CD4-positive, alpha-beta T cell (primary cell): ENCODE measurements around the gene GMNN. TPM values are rescaled to one million over a fixed set of nuclear protein-coding genes. Genes with fewer than 3 reads are reported as not detected.

Experiments
- ATAC-seq: fragments of 200-7000 bp; cut with Tn5 transposase; one replicate; pipeline ENCODE4 v1.10.0; 2022; ENCODE audit warnings: mild to moderate bottlenecking; ENCODE audit not compliant: poor library complexity
- CTCF ChIA-PET: fragments of 350-600 bp; sonication (Branson Sonifier 250); formaldehyde crosslinking; loops from one replicate; lab custom pipeline; 2021; ENCODE audit warnings: antibody characterized with exemption, inconsistent platforms; lab: Charles Lee
- POLR2A ChIA-PET: fragments of 350-600 bp; sonication (Branson Sonifier 250); formaldehyde crosslinking; loops from one replicate; lab custom pipeline; 2021; ENCODE audit warnings: antibody characterized with exemption, inconsistent platforms; lab: Charles Lee
- DNase-seq, 14 experiments: peaks; one replicate each; pipeline ENCODE4 v3.0.0-alpha.2; 2013 to 2020; ENCODE audit warnings: mixed read lengths in 2 of 14
- H3K27ac ChIP-seq, 2 donors: one replicate each; pipeline versions ENCODE4 v1.5.1 to v1.7.0; 2013; ENCODE audit warnings: low read length in 2 of 2, low read depth in 1 of 2, mild to moderate bottlenecking in 1 of 2
- H3K27me3 ChIP-seq, 2 experiments: 1 replicate in 1 of 2; 2 replicates in 1 of 2; pipeline versions ENCODE4 v1.6.1 to v1.7.0; 2013; ENCODE audit warnings: low read length in 2 of 2, control low read depth in 1 of 2, mild to moderate bottlenecking in 1 of 2, moderate library complexity in 1 of 2; ENCODE audit not compliant: insufficient read depth in 2 of 2, control insufficient read depth in 1 of 2
- H3K36me3 ChIP-seq: one replicate; pipeline ENCODE4 v1.6.1; 2013; ENCODE audit warnings: low read length, control low read depth; ENCODE audit not compliant: insufficient read depth
- H3K4me1 ChIP-seq: one replicate; pipeline ENCODE4 v1.6.1; 2013; ENCODE audit warnings: low read length, control low read depth; ENCODE audit not compliant: insufficient read depth
- H3K4me3 ChIP-seq: one replicate; pipeline ENCODE4 v1.5.1; 2013; ENCODE audit warnings: mild to moderate bottlenecking, low read length, moderate library complexity
- H3K9me3 ChIP-seq, 2 experiments: 1 replicate in 1 of 2; 2 replicates in 1 of 2; pipeline versions ENCODE4 v1.6.1 to v1.7.0; 2013; ENCODE audit warnings: low read length in 2 of 2, mild to moderate bottlenecking in 2 of 2, control low read depth in 1 of 2, moderate library complexity in 1 of 2; ENCODE audit not compliant: control insufficient read depth in 1 of 2, insufficient read depth in 1 of 2
- H3K27ac Mint-ChIP-seq: one replicate; pipeline ENCODE4 v1.8.0; 2020; ENCODE audit warnings: mixed read lengths
- H3K27me3 Mint-ChIP-seq: one replicate; pipeline ENCODE4 v1.8.0; 2021; ENCODE audit warnings: mixed read lengths
- H3K36me3 Mint-ChIP-seq: one replicate; pipeline ENCODE4 v1.8.0; 2021; ENCODE audit warnings: low read depth, mixed read lengths
- H3K4me1 Mint-ChIP-seq: one replicate; pipeline ENCODE4 v1.8.0; 2021; ENCODE audit warnings: low read depth, mixed read lengths
- H3K4me3 Mint-ChIP-seq: one replicate; pipeline ENCODE4 v1.8.0; 2020; ENCODE audit warnings: mild to moderate bottlenecking, mixed read lengths
- H3K9me3 Mint-ChIP-seq: one replicate; pipeline ENCODE4 v1.8.0; 2020; ENCODE audit warnings: mixed read lengths
- CTCF ChIP-seq: fragments of 200-600 bp; IDR thresholded peaks from one replicate; pipeline ENCODE4 v1.8.0; 2022; ENCODE audit warnings: antibody characterized with exemption, mild to moderate bottlenecking
- intact Hi-C, 2 experiments: fragments of 100-400 bp; cut with DNase I in 1 of 2; cut with micrococcal nuclease in 1 of 2; formaldehyde crosslinking; loops; one replicate each; pipeline versions ENCODE4 v1.15.1 to v1.9.0; 2023 to 2025; cut with DNase I, micrococcal nuclease
- total RNA-seq, 174 experiments: library from RNA in 2 of 174; stranded (reverse) in 2 of 174; gene quantifications; one replicate each; pipeline ENCODE4 v1.2.3 and lab custom pipeline; 2021 to 2026

Gene GMNN
- total RNA-seq, 2 experiments from 2014 or later, result 10.1 to 10.5 TPM

- CTCF ChIA-PET, result interaction anchor here (0.5 to 1.4 kb wide), 3 partner anchors 11 to 251 kb away, joined by 3 read pairs; no protein-coding TSS in a partner anchor
Measured at GRCh38 chr6:24797596-24798216, 23.0 kb downstream of the GMNN start.

GRCh38 chr6:24798740-24799540 lies 24.2 kb downstream of the GMNN start, which contains the start of gene ARMH2:
TSS of gene ARMH2 (minus strand) at chr6:24798917. CDS start at chr6:24798857, 60 bp downstream.
- ChIA-PET CTCF (interaction anchor here (0.7 to 1.2 kb wide), 2 partner anchors 19 to 95 kb away, joined by 3 read pairs; no protein-coding TSS in a partner anchor), POLR2A (interaction anchor here (0.8 to 2.1 kb wide), 3 partner anchors 12 to 51 kb away, joined by 3 to 13 read pairs (median 3); partner anchors contain the start of gene GMNN)
- Histone ChIP-seq H3K4me3 (no peak within 1 kb of the TSS), H3K27ac (no peak within 1 kb of the TSS), H3K36me3 (peaks cover 27% of the 10 kb centered on the region), H3K4me1 (no peaks in the 10 kb centered on the region), H3K9me3 (no peaks in the 10 kb centered on the region), H3K27me3 (no peaks in the 10 kb centered on the region)
- peaks cover 33% of the 10 kb centered on the region for H3K36me3 Mint-ChIP-seq
- TF ChIP-seq CTCF, result no peak
- H3K4me3 Mint-ChIP-seq, result no peak within 1 kb of the TSS
- intact Hi-C loops, result no loop called here
- H3K27ac Mint-ChIP-seq, result peak within 1 kb of the TSS; percentile 67
- no peaks in the 10 kb centered on the region for H3K9me3 Mint-ChIP-seq
- peaks cover 11% of the 10 kb centered on the region for H3K4me1 Mint-ChIP-seq
- DNase-seq, result no peak
- ATAC-seq, result no peak
- H3K27me3 Mint-ChIP-seq, result no peaks in the 10 kb centered on the region

More at GRCh38 chr6:24797596-24798216, 23.0 kb downstream of the GMNN start:
- Mint-ChIP-seq H3K27me3 (no peaks in the 10 kb centered on the region), H3K9me3 (no peaks in the 10 kb centered on the region), H3K4me1 (peaks cover 11% of the 10 kb centered on the region), H3K36me3 (peaks cover 21% of the 10 kb centered on the region), H3K4me3 (no peak overlapping the region), H3K27ac (peak overlapping the region; percentile 30)
- Histone ChIP-seq H3K9me3 (no peaks in the 10 kb centered on the region), H3K27me3 (no peaks in the 10 kb centered on the region), H3K27ac (no peak overlapping the region), H3K36me3 (peaks cover 15% of the 10 kb centered on the region), H3K4me1 (no peaks in the 10 kb centered on the region), H3K4me3 (no peak overlapping the region)
- intact Hi-C loops, result no loop called here
- no peak for DNase-seq
- TF ChIP-seq CTCF, result no peak
- POLR2A ChIA-PET, result interaction anchor here (0.6 to 2.1 kb wide), 4 partner anchors 13 to 76 kb away, joined by 3 to 13 read pairs (median 4); partner anchors contain the start of gene GMNN
- no peak for ATAC-seq

GRCh38 chr6:24799541-24799915 lies 24.8 kb downstream of the GMNN start:
- no peaks in the 10 kb centered on the region for H3K27me3 ChIP-seq
- Mint-ChIP-seq H3K36me3 (peaks cover 39% of the 10 kb centered on the region), H3K9me3 (no peaks in the 10 kb centered on the region), H3K4me3 (no peak overlapping the region), H3K27me3 (no peaks in the 10 kb centered on the region), H3K27ac (peak overlapping the region; percentile 67), H3K4me1 (peaks cover 11% of the 10 kb centered on the region)
- ATAC-seq, result no peak
- no peak overlapping the region for H3K4me3 ChIP-seq
- CTCF ChIA-PET, result interaction anchor here (0.7 to 1.2 kb wide), 2 partner anchors 20 to 96 kb away, joined by 3 read pairs; no protein-coding TSS in a partner anchor
- H3K36me3 ChIP-seq, result peaks cover 32% of the 10 kb centered on the region
- intact Hi-C loops, result no loop called here
- no peaks in the 10 kb centered on the region for H3K4me1 ChIP-seq
- TF ChIP-seq CTCF, result no peak
- DNase-seq, result no peak
- POLR2A ChIA-PET, result interaction anchor here (0.8 kb wide), 1 partner anchor 50 kb away, joined by 3 read pairs; no protein-coding TSS in a partner anchor
- H3K27ac ChIP-seq, result no peak overlapping the region
- H3K9me3 ChIP-seq, result no peaks in the 10 kb centered on the region
